Activated T-cell treated with anti-CD3 and anti-CD28 coated beads, Interleukin-2, amount 50 U/mL, for 4 hours (primary cell): ENCODE data around the gene TELO2. TPM values are rescaled to one million over a fixed set of nuclear protein-coding genes. Genes with fewer than 3 reads are reported as not detected.

ENCODE experiments used
- ATAC-seq, 2 donors: fragments of 200-7000 bp; cut with Tn5 transposase; one replicate each; pipeline ENCODE4 v1.10.0; 2021
- DNase-seq: peaks from one replicate; pipeline ENCODE4 v3.0.0-alpha.2; 2020
- H3K27me3 Mint-ChIP-seq: one replicate; pipeline ENCODE4 v1.8.0; 2021; ENCODE audit warnings: low read depth, mixed read lengths
- H3K36me3 Mint-ChIP-seq: one replicate; pipeline ENCODE4 v1.8.0; 2022; ENCODE audit warnings: mixed read lengths; ENCODE audit not compliant: insufficient read depth
- H3K4me1 Mint-ChIP-seq: one replicate; pipeline ENCODE4 v1.8.0; 2021; ENCODE audit warnings: low read depth, mixed read lengths
- H3K4me3 Mint-ChIP-seq: one replicate; pipeline ENCODE4 v1.8.0; 2021; ENCODE audit warnings: mild to moderate bottlenecking, moderate library complexity, mixed read lengths
- H3K9me3 Mint-ChIP-seq: one replicate; pipeline ENCODE4 v1.8.0; 2021; ENCODE audit warnings: mixed read lengths
- total RNA-seq, 3 donors: library from RNA; stranded (reverse); gene quantifications; one replicate each; pipeline ENCODE4 v1.2.1, GENCODE V29; 2021

The TELO2 gene
- total RNA-seq: 100 to 1,000 TPM; 103 to 131 (median 121) TPM

DNA sequence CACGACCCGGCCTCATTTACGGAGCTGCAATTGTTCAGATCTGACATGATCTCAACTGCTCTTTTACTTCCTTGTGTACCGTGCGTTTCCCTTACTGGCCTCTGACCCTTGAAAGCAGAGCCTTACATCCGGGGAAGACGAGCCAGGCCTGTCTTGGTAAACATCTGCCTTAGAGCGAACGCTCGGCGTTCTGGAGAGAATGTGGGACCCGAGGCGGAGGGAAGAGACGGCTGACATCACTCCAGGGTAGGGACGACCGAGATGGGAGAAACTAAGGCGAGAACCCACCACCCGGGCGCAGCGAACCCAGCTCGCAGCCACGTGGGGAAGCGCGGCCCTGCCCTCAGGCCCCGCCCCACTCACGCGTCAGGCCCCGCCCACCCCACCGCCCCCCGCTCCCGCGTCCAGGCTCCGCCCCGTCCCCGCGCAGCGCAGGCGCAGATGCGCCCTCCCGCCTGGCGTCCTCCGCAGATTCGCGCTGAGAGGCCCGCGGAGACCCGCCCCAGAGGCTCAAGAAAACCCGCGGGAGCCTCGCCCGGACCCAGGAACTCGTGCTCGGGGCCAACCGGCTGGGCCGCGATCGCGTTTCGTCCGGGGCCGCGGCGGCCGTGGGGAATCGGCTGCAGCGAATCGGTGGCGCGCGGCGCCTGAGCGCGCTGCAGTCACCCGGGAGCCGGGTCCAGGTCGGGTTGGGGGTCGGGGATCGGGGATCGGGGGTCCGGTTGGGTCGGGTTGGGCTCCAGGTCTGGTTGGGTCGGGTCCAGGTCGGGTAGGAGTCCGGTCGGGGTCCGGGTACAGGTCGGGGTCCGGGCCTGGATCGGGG, at the start of gene TELO2:
Gene TELO2 (plus strand): TSS at position 438 of the 823 bp plus-strand sequence. CDS start 922 bp downstream, outside the sequence.
- Mint-ChIP-seq H3K27me3 (no peaks in the 10 kb centered on the region), H3K9me3 (no peaks in the 10 kb centered on the region), H3K4me3 (peak within 1 kb of the TSS; percentile 91), H3K4me1 (peaks cover 11% of the 10 kb centered on the region), H3K36me3 (no peaks in the 10 kb centered on the region)
- DNase-seq: peak; percentile 85
- ATAC-seq: peak; percentile 87 to 88

- H3K27me3 Mint-ChIP-seq: no peaks in the 10 kb centered on the region
- H3K36me3 Mint-ChIP-seq: no peaks in the 10 kb centered on the region
- no peaks in the 10 kb centered on the region for H3K4me1 Mint-ChIP-seq
- no peak for ATAC-seq
- no peaks in the 10 kb centered on the region for H3K9me3 Mint-ChIP-seq
- no peak for DNase-seq
- H3K4me3 Mint-ChIP-seq: no peak overlapping the region
Observed at GRCh38 chr16:1443403-1443973, 49.7 kb upstream of the TELO2 start.

DNA sequence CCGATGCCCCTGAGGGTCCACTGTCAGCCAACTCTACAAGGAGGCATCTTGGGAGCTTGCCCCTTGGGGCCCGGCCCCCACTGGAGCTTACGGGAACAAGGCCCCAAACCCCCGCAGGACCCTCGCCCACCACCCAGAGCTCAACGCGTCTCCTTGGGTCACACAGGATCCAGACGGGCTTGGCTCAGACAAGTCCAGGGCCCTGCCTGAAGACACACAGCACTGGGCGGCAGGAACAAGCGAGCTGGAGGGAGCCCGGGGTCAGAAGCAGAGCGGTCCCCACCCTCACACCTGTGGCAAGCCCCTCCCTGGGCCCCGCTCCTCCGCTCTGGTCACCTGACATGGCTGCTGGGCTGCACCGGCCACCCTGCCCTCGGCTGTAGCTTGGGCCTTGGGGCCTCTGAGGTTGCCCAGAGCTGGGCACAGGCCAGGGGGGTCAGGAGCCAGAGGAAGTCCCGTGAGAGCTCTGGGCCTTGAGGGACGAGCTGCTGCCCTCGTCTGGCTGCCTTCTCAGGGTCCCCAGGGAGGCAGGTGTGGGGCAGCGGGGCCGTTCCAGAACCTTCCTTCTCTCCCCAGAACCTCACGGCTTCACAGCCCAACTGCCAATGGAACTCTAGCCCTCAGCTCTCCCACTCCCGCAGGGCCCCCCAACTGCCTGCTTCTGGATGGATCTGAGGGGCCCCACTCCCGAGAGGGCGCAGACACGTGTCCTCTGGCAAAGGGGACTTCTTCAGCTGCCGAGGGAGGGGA, 49.0 kb upstream of the TELO2 start, which contains the start of gene CCDC154:
Gene CCDC154 (minus strand): TSS at position 577 of the 750 bp plus-strand sequence. CDS start 234 bp downstream, at position 343.
- no peak within 1 kb of the TSS for H3K4me3 Mint-ChIP-seq
- ATAC-seq (no peak), DNase-seq (no peak)
- H3K9me3 Mint-ChIP-seq: no peaks in the 10 kb centered on the region
- H3K4me1 Mint-ChIP-seq: no peaks in the 10 kb centered on the region
- no peaks in the 10 kb centered on the region for H3K36me3 Mint-ChIP-seq
- H3K27me3 Mint-ChIP-seq: no peaks in the 10 kb centered on the region

DNA sequence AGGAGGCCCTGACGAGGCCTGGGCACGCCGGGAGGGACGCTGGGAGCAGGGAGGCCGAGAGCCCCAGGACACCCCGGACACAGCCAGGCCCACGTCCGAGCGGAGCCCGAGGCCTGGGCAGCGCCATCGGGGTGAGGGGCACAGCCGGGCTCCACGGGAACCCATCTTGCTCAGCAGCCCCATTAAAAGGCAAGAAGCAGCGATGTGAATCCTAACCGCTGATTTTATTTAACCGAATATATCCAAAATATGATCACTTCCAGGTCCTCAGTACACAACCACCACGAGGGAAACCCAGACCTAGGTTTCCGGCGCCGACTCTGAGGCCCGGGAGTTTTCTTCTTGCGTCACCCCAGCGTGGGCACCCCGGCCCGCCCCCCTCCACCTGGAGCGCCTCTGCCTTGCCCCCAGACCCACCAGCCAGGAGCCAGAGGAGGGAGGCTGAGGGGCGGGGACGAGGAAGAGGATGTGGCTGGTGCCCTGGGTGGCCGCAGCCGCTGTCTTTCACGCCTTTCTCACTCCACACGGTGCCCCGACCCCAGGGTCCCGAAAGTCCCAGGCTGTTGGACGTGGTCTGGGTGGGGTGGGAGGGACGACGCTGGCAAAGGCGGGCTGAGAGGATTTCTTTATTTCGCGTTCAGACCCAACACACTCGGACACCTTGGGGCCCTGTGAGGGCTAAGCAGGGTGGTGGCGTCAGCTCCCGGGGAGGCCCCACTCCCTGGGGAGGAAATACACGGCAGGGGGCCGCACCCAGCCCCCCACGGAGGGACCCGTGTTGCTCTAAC, 48.2 kb upstream of the TELO2 start:
- DNase-seq: no peak
- Mint-ChIP-seq H3K4me1 (no peaks in the 10 kb centered on the region), H3K9me3 (no peaks in the 10 kb centered on the region), H3K4me3 (no peak overlapping the region), H3K27me3 (no peaks in the 10 kb centered on the region), H3K36me3 (peaks cover 2% of the 10 kb centered on the region)
- ATAC-seq: no peak

DNA sequence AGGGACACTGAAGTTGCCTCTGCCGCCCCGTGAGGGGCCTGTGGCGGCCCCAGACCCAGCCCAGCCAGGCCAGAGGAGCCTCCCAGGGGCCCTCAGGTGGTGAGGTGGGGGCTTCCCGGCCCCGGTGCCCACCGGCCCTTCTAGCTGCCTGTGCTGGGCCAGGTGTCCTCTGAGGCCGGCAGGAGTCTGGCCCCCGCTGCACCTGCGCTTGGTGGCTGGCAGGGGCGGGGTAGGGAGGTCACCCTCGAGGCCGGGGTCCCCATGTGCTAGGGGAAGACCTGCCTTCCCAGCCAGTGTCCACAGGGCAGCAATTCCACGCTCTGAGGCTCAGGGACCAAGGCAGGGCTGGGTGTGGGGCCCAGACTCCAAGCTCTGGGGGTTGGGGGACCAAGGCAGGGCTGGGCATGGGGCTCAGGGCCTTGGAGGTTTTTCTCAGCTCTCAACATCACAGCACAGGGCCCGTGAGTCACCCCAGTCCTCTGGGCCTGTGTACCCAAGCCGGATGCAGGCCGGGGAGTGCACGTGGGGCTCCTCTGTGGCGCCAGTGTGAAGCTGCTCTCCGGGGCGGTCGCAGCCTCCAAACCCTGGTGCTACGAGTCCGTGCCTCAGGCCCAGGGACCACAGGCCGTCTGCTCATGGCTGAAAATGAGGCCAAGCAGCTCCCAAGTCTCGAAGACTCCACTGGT, 47.5 kb upstream of the TELO2 start:
- no peak for ATAC-seq
- Mint-ChIP-seq H3K4me3 (no peak overlapping the region), H3K36me3 (peaks cover 2% of the 10 kb centered on the region), H3K4me1 (no peaks in the 10 kb centered on the region), H3K9me3 (no peaks in the 10 kb centered on the region), H3K27me3 (no peaks in the 10 kb centered on the region)
- DNase-seq: no peak

- ATAC-seq: no peak
Observed at GRCh38 chr16:1446296-1447080, 46.7 kb upstream of the TELO2 start.

GRCh38 chr16:1447965-1448364, 45.2 kb upstream of the TELO2 start:
- Mint-ChIP-seq H3K4me1 (no peaks in the 10 kb centered on the region), H3K9me3 (no peaks in the 10 kb centered on the region), H3K4me3 (no peak overlapping the region), H3K27me3 (no peaks in the 10 kb centered on the region), H3K36me3 (peaks cover 2% of the 10 kb centered on the region)
- DNase-seq (no peak), ATAC-seq (no peak)

More at GRCh38 chr16:1446296-1447080, 46.7 kb upstream of the TELO2 start:
- no peaks in the 10 kb centered on the region for H3K4me1 Mint-ChIP-seq
- H3K36me3 Mint-ChIP-seq: peaks cover 2% of the 10 kb centered on the region
- H3K27me3 Mint-ChIP-seq: no peaks in the 10 kb centered on the region
- H3K4me3 Mint-ChIP-seq: no peak overlapping the region
- DNase-seq: no peak
- H3K9me3 Mint-ChIP-seq: no peaks in the 10 kb centered on the region

- Mint-ChIP-seq H3K9me3 (no peaks in the 10 kb centered on the region), H3K27me3 (no peaks in the 10 kb centered on the region), H3K4me1 (no peaks in the 10 kb centered on the region), H3K36me3 (peaks cover 2% of the 10 kb centered on the region), H3K4me3 (no peak overlapping the region)
- ATAC-seq (no peak), DNase-seq (no peak)
Observed at GRCh38 chr16:1448536-1449116, 44.5 kb upstream of the TELO2 start.

GRCh38 chr16:1449201-1449788, 43.9 kb upstream of the TELO2 start:
- Mint-ChIP-seq H3K4me3 (no peak overlapping the region), H3K36me3 (peaks cover 2% of the 10 kb centered on the region), H3K4me1 (no peaks in the 10 kb centered on the region), H3K9me3 (no peaks in the 10 kb centered on the region), H3K27me3 (no peaks in the 10 kb centered on the region)
- no peak for DNase-seq
- ATAC-seq: no peak

- no peaks in the 10 kb centered on the region for H3K4me1 Mint-ChIP-seq
- ATAC-seq: no peak
Observed at GRCh38 chr16:1450218-1450617, 42.9 kb upstream of the TELO2 start.

DNA sequence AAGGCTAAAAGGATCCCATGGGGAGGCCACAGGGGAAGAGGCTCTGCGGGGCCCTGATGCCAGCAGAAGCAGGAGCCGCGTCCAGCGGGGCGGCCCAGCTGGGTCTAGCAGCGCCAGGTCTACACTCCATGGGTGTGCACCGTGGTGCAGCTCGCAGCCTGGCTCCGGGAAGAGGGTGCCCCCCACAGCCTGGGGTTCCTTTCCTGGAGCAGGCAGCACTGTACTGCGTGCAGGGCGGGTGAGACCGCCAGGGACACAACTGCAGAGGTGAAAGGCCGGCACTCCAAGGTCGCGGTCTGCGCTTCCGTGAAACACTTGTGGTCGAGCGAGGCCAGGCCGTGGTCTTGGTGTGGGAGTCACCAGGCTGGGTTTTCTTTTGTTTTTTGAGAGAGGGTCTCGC, 42.3 kb upstream of the TELO2 start:
- H3K36me3 Mint-ChIP-seq: peaks cover 2% of the 10 kb centered on the region

More at GRCh38 chr16:1450218-1450617, 42.9 kb upstream of the TELO2 start:
- no peak overlapping the region for H3K4me3 Mint-ChIP-seq
- H3K27me3 Mint-ChIP-seq: no peaks in the 10 kb centered on the region
- no peaks in the 10 kb centered on the region for H3K9me3 Mint-ChIP-seq
- peaks cover 2% of the 10 kb centered on the region for H3K36me3 Mint-ChIP-seq
- no peak for DNase-seq

GRCh38 chr16:1451702-1452392, 41.3 kb upstream of the TELO2 start:
- DNase-seq (no peak), ATAC-seq (no peak)
- Mint-ChIP-seq H3K4me3 (no peak overlapping the region), H3K4me1 (no peaks in the 10 kb centered on the region), H3K27me3 (no peaks in the 10 kb centered on the region), H3K9me3 (no peaks in the 10 kb centered on the region), H3K36me3 (peaks cover 2% of the 10 kb centered on the region)

More for the DNA sequence above, 42.3 kb upstream of the TELO2 start:
- ATAC-seq: no peak
- no peak for DNase-seq
- no peak overlapping the region for H3K4me3 Mint-ChIP-seq
- no peaks in the 10 kb centered on the region for H3K4me1 Mint-ChIP-seq
- no peaks in the 10 kb centered on the region for H3K9me3 Mint-ChIP-seq
- H3K27me3 Mint-ChIP-seq: no peaks in the 10 kb centered on the region
